ENCODE results near the gene CLIP1. TPM values are rescaled to one million over a fixed set of nuclear protein-coding genes. Genes with fewer than 3 reads are reported as not detected.
"Not testable (repeated sequence)": the region's sequence is repeated elsewhere in the genome, so short reads cannot be mapped to it uniquely, and the experiment has no call there.

The CLIP1 gene
- total and polyA plus RNA-seq, 2 experiments from 2014 or later, result 29.6 to 46.3 TPM

DNA sequence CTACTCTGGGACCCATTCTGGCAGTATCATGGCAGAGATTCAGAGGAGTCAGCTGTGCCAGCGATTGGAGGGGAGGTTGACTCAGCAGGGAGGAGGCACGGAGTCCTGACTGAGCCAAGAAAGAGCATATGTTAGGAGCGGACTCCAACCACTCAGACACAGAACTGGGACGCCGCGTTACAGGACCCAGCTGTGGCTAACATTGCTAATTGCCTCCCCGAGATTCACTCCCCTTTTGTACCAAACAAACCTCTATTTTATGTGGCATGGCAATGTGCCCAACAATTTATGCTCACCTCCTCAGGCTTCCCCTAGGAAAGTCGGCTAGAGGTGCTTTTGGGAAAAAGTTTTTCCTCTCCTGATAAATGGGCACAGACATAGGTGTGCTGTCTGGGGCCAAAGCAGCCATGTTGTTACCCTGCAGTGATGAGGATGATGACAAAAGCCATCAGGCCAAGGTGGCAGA lies 15.2 kb upstream of the CLIP1 start:
- Histone ChIP-seq H3K4me1 (ENCODE audit: low read depth) (no peaks in the 10 kb centered on the region), H3K4me3 (no peak overlapping the region), H3K36me3 (no peaks in the 10 kb centered on the region), H3K9me3 (ENCODE audit: low read depth) (no peaks in the 10 kb centered on the region), H3K27me3 (no peaks in the 10 kb centered on the region), H3K27ac (no peak overlapping the region)
- peak in 1 of 2 donors; percentile 90 for DNase-seq (ENCODE audit: low read depth in 1 of 2, low spot score in 1 of 2)
- TF ChIP-seq, protein P1, sequence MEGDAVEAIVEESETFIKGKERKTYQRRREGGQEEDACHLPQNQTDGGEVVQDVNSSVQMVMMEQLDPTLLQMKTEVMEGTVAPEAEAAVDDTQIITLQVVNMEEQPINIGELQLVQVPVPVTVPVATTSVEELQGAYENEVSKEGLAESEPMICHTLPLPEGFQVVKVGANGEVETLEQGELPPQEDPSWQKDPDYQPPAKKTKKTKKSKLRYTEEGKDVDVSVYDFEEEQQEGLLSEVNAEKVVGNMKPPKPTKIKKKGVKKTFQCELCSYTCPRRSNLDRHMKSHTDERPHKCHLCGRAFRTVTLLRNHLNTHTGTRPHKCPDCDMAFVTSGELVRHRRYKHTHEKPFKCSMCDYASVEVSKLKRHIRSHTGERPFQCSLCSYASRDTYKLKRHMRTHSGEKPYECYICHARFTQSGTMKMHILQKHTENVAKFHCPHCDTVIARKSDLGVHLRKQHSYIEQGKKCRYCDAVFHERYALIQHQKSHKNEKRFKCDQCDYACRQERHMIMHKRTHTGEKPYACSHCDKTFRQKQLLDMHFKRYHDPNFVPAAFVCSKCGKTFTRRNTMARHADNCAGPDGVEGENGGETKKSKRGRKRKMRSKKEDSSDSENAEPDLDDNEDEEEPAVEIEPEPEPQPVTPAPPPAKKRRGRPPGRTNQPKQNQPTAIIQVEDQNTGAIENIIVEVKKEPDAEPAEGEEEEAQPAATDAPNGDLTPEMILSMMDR (IDR thresholded peaks at IDR 0.05; ENCODE audit: low read depth, low read length), result no peak

DNA sequence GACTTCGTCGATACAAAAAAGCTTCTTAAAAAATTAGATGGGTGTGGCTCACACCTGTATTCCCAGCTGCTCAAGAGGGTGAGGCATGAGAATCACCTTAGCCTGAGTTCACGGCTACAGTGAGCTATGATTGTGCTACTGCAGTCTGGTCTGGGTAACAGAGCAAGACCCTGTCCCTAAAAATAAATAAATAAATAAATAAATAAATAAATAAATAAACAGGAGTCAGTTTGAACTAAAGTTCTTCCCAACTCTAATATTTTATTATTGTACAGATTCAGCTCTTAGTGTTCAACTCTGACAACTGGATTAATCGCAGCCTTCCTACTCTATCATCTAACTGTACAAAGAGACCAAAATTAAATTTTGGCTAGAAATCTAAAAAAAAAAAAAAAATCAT lies 12.7 kb upstream of the CLIP1 start:
- TF ChIP-seq, protein P1 (IDR thresholded peaks at IDR 0.05; ENCODE audit: low read depth, low read length), result no peak
- Histone ChIP-seq H3K27me3 (no peaks in the 10 kb centered on the region), H3K36me3 (no peaks in the 10 kb centered on the region), H3K4me1 (ENCODE audit: low read depth) (no peaks in the 10 kb centered on the region), H3K27ac (no peak overlapping the region), H3K4me3 (no peak overlapping the region), H3K9me3 (ENCODE audit: low read depth) (no peaks in the 10 kb centered on the region)
- no peak for DNase-seq (ENCODE audit: low read depth in 1 of 2, low spot score in 1 of 2)

DNA sequence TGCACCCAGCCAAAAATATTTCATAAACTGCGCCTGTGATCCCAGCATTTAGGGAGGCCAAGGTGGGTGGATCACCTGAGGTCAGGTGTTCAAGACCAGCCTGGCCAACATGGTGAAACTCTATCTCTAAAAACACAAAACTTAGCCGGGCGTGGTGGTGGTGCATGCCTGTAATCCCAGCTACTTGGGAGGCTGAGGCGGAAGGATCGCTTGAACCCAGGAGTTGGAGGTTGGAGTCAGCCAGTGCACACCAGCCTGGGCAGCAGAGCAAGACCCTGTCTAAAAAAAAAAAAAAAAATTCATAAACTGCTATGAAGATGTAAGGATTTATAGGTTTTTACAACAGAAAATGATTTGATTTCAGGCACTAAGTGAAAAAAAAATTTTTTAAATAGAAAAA lies 6.6 kb upstream of the CLIP1 start:
- H3K4me1 ChIP-seq (ENCODE audit: low read depth); H3K9me3 ChIP-seq (ENCODE audit: low read depth); H3K27me3 ChIP-seq; H3K27ac ChIP-seq; H3K4me3 ChIP-seq; H3K36me3 ChIP-seq; DNase-seq (ENCODE audit: low read depth in 1 of 2, low spot score in 1 of 2): not testable (repeated sequence)

DNA sequence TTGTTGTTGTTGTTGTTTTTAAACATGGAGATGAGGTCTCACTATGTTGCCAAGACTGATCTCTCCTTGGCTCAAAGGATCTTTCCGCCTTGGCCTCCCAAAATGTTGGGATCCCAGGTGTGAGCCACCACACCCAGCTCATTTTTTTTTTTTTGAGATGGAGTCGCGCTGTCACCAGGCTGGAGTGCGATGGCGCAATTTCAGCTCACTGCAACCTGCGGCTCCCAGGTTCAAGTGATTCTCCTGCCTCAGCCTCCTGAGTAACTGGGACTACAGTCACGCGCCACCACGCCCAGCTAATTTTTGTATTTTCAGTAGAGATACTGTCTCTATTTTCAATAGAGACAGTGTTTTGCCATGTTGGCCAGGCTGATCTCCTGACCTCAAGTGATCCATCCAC lies 4.9 kb upstream of the CLIP1 start:
- Histone ChIP-seq H3K4me1 (ENCODE audit: low read depth) (peaks cover 4% of the 10 kb centered on the region), H3K27ac (no peak overlapping the region), H3K4me3 (no peak overlapping the region), H3K36me3 (no peaks in the 10 kb centered on the region), H3K9me3 (ENCODE audit: low read depth) (no peaks in the 10 kb centered on the region), H3K27me3 (no peaks in the 10 kb centered on the region)
- TF ChIP-seq, protein P1 (IDR thresholded peaks at IDR 0.05; ENCODE audit: low read depth, low read length), result no peak
- DNase-seq (ENCODE audit: low read depth in 1 of 2, low spot score in 1 of 2), result no peak

DNA sequence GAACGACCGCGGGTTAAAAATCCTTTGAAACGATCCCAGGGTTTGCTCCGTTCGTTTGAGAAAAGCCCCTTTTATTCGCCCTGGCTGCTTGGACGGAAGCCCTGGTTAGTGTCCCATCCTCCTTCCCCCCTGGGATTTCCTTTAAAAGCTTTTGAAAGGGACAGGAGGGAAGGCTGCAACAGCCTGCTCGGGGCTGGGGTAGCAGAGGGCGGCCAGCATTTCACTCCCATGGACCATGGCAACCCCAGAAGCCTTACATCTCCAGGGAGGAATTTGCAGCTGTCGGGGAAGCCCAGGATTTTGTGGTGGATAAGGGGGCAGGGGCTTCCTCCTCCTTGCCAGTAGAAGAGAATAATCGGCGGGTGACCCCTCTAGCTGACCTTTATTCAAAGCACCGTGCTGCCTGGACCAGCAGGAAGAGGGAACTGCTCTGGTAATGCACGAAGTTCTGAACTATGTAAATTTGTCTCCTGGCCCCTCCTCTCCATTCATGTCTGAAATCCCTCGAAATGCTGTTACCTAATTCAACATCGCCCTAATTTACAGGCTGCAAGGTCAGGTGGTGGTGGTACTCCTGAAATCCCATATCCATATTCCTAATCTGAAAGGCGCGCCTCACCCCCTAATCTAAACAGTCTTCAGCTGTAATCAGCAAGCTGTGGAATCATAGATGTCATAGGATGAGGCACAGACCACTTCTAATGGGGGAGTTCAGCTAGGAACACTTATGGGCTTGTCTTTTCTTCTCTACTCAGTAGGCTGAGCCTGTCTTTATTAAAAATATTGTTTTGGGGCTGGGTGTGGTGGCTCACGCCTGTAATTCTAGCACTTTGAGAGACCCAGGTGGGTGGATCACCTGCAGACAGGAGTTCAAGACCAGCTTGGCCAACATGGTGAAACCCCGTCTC lies 1.0 kb upstream of the CLIP1 start:
- Histone ChIP-seq H3K27ac (peak overlapping the region; percentile 89), H3K36me3 (no peaks in the 10 kb centered on the region), H3K9me3 (ENCODE audit: low read depth) (no peaks in the 10 kb centered on the region), H3K4me1 (ENCODE audit: low read depth) (peaks cover 17% of the 10 kb centered on the region), H3K4me3 (peak overlapping the region; percentile 30), H3K27me3 (no peaks in the 10 kb centered on the region)
- peak; percentile 37 to 48 for DNase-seq (ENCODE audit: low read depth in 1 of 2, low spot score in 1 of 2)
- TF ChIP-seq, protein P1 (IDR thresholded peaks at IDR 0.05; ENCODE audit: low read depth, low read length), result no peak

DNA sequence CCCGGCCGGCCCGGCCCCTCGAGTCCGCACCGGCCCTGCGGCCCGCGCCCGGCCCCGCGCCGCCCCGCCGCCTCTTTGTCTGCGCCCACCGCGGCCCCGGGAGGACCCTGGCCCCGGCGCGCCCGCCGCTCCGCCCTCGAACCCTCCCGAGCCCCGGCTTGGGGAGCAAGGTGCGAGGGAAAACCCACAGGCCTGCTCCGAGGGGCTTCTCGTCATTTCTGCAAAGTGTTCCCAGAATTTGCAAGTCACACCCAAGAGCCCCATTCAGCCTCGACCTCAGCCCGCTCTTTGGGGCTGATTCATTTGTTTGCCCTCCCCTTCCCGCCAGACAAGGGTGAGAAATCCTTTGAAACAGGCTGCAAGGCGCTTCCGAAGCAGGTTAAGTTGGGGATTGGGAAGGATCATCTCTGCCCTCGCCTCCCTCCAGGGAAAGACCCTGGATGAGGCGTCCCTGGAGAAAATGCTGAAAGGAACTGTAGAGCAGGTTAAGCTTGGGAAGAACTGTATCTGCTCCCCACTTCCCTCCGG lies 325 bp upstream of the CLIP1 start:
- Histone ChIP-seq H3K27me3 (no peaks in the 10 kb centered on the region), H3K4me1 (ENCODE audit: low read depth) (peaks cover 17% of the 10 kb centered on the region), H3K4me3 (peak overlapping the region; percentile 30), H3K9me3 (ENCODE audit: low read depth) (no peaks in the 10 kb centered on the region), H3K27ac (peak overlapping the region; percentile 89), H3K36me3 (no peaks in the 10 kb centered on the region)
- TF ChIP-seq, protein P1 (IDR thresholded peaks at IDR 0.05; ENCODE audit: low read depth, low read length), result no peak
- peak in 1 of 2 donors; percentile 47 for DNase-seq (ENCODE audit: low read depth in 1 of 2, low spot score in 1 of 2)

Data from cardiac muscle cell (in vitro differentiated cells and primary cell).